OCI-LY3 (cell line): ENCODE results near the gene AR.

ENCODE experiments used
- CTCF ChIP-seq: fragments of 200-600, 300-600 bp; sonication (generic); IDR thresholded peaks from 2 replicates; pipeline ENCODE4 v1.5.1; 2014; ENCODE audit warnings: antibody characterized with exemption, low read length, low read depth
- EZH2phosphoT487 ChIP-seq: fragments of 200-600 bp; shearing (Covaris generic); IDR thresholded peaks from 2 replicates; pipeline ENCODE4 v1.6.1; 2018; ENCODE audit warnings: antibody characterized with exemption, mixed run types, low read depth

DNA sequence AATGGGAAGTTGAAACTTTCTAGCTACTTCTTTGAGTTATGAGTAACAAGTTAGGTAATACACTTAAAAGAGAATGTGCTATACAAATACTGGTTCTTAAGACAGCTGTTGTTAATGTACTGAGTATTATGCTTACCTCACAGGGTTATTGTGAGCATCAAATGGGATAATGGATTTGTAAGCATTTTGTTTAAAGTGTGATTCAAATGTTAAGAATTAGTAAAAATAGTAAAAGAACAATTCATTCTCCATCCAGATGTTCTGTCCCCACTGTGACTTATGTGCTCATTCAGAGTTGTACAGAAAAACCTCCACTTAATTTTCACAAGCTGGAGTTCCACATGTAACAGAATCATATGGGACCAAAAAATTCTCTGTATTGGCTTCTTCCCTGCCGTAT is 63.6 kb downstream of the AR start:
- no peak for TF ChIP-seq CTCF
- TF ChIP-seq EZH2phosphoT487: no peak
